Erythroblast (primary cell): ENCODE measurements around the gene ST3GAL4.

Source experiments
- GATA1 ChIP-seq: IDR thresholded peaks from 2 replicates; pipeline ENCODE4 v1.6.1; 2011; ENCODE audit warnings: low read depth, mild to moderate bottlenecking, control low read depth, low read length, moderate library complexity
- POLR2A ChIP-seq: IDR thresholded peaks from 2 replicates; pipeline ENCODE4 v1.6.1; 2011; ENCODE audit warnings: mild to moderate bottlenecking, low read length

GRCh38 chr11:126420698-126421256 is 65.3 kb downstream of the ST3GAL4 start:
- no peak for TF ChIP-seq POLR2A
- no peak for TF ChIP-seq GATA1
